T-helper 2 cell treated with Interferon-gamma antibody and Interleukin-4, amounts not matched to agents 5 μg/mL and 100 μg/mL, for 36 hours (primary cell): Measurements from ENCODE around the gene NR2E3.

Experiments used
- DNase-seq: peaks from one replicate; pipeline ENCODE4 v3.0.0; 2021; ENCODE audit warnings: low spot score
- H3K27ac Mint-ChIP-seq: one replicate; pipeline ENCODE4 v1.8.0; 2021; ENCODE audit warnings: mild to moderate bottlenecking, mixed read lengths
- H3K27me3 Mint-ChIP-seq: one replicate; pipeline ENCODE4 v1.8.0; 2021; ENCODE audit warnings: low read depth, mixed read lengths
- H3K36me3 Mint-ChIP-seq: one replicate; pipeline ENCODE4 v1.8.0; 2021; ENCODE audit warnings: low read depth, mixed read lengths
- H3K4me1 Mint-ChIP-seq: one replicate; pipeline ENCODE4 v1.8.0; 2021; ENCODE audit warnings: low read depth, mixed read lengths
- H3K4me3 Mint-ChIP-seq: one replicate; pipeline ENCODE4 v1.8.0; 2022; ENCODE audit warnings: mild to moderate bottlenecking, moderate library complexity, mixed read lengths
- H3K9me3 Mint-ChIP-seq: one replicate; pipeline ENCODE4 v1.8.0; 2021; ENCODE audit warnings: mixed read lengths

Gene NR2E3

DNA sequence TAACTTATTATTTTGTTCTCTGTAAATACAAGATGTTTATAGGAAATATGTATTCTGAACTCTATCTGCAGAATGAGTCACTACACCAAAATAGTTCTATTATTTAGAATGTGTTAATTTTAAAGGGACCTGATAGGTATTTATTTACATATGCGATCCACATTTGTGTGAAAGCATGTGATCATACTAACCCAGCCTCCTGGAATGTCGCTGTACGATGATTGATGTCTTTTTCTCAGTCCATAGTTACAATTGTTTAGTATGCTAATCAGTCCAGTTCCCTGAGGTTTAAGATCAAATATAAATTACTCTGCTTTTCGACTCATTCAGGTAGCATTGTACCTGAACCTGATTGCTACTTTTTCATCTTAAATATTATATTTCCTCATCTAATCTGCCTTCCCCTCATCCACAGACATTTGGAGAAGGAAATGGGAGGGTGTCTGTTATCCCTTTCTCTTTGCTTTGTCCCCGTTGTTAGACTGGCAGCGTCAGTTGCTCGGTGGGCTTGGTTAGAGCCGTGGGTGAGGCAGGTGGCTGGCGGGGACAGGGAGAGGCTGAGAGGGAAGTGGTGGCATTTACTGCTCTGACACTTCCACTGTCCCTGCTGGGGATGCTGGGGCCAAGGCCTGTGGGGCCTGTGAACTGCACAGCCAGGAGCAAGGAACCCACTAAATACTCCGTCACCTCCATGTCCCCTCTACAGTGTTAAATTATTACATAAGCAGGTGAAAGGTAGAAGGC is 27.8 kb upstream of the NR2E3 start:
- Mint-ChIP-seq H3K4me3 (no peak overlapping the region), H3K9me3 (no peaks in the 10 kb centered on the region), H3K27me3 (peaks cover 14% of the 10 kb centered on the region), H3K36me3 (no peaks in the 10 kb centered on the region), H3K27ac (no peak overlapping the region), H3K4me1 (peaks cover 17% of the 10 kb centered on the region)
- DNase-seq = no peak

DNA sequence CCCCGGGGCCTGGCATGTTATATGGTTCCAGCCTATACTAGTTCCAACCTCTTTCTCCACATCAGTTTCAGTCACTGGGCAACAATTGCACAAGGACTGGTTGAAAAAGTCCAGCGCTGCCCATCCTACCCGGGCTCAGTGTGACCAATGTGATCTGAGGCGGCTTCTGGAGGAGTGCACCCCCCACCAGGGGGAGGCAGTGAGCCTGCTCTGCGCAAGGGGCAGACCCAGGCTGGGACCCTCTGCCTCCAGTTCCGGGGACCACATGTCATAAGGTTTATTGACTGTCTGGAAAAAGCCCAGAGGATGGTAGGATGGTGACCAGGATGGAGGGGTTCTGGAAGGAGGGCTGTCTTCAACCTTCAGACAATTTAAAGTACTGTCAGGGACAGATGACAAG is 25.6 kb upstream of the NR2E3 start:
- DNase-seq = no peak

DNA sequence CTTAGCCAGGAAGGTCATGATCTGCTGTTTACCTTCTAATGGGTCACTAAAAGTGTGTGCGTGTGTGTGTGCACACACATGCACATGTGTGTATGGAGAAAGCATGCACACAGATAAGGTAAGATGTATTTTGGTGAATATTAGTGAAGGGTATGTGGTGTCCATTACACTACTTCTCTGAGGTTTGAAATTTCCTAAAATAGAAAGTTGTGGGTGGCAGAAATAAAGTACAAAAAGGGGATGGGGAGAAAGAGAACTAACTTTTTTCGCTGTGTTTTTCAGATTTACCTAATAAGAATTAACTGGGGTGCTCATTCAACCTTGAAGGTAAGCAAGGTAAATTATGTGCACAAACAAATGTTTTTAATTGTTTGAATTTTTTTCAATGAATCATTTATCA is 24.4 kb upstream of the NR2E3 start:
- no peak overlapping the region for H3K27ac Mint-ChIP-seq
- no peaks in the 10 kb centered on the region for H3K36me3 Mint-ChIP-seq
- H3K4me1 Mint-ChIP-seq = peaks cover 6% of the 10 kb centered on the region
- no peaks in the 10 kb centered on the region for H3K9me3 Mint-ChIP-seq
- peaks cover 14% of the 10 kb centered on the region for H3K27me3 Mint-ChIP-seq
- no peak overlapping the region for H3K4me3 Mint-ChIP-seq
- no peak for DNase-seq

More for the DNA sequence above, 25.6 kb upstream of the NR2E3 start:
- H3K36me3 Mint-ChIP-seq = no peaks in the 10 kb centered on the region
- no peak overlapping the region for H3K4me3 Mint-ChIP-seq
- no peaks in the 10 kb centered on the region for H3K9me3 Mint-ChIP-seq
- H3K27ac Mint-ChIP-seq = no peak overlapping the region
- peaks cover 14% of the 10 kb centered on the region for H3K27me3 Mint-ChIP-seq
- H3K4me1 Mint-ChIP-seq = peaks cover 17% of the 10 kb centered on the region

DNA sequence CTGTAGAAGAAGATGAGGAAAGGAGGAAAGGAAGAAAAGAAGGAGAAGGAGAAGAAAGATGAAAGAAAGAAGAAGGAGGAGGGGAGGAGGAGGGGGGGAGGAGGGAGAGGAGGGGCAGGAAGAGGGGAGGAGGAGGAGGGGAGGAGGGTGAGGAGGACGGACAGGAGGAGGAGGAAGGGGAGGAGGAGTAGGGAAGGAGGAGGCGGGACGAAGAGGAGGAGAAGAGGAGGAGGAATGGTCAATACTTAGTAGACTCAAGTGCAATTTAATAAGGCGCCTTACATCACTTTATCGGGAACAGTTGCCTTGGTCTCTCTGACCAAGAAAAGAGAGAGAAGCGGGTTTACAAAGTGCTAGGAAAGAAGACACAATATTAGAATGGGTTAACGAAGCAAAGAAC is 23.7 kb upstream of the NR2E3 start:
- H3K27me3 Mint-ChIP-seq = peaks cover 14% of the 10 kb centered on the region
- no peaks in the 10 kb centered on the region for H3K9me3 Mint-ChIP-seq
- no peak for DNase-seq
- peaks cover under 1% of the 10 kb centered on the region for H3K4me1 Mint-ChIP-seq
- no peak overlapping the region for H3K4me3 Mint-ChIP-seq
- H3K27ac Mint-ChIP-seq = no peak overlapping the region
- no peaks in the 10 kb centered on the region for H3K36me3 Mint-ChIP-seq

DNA sequence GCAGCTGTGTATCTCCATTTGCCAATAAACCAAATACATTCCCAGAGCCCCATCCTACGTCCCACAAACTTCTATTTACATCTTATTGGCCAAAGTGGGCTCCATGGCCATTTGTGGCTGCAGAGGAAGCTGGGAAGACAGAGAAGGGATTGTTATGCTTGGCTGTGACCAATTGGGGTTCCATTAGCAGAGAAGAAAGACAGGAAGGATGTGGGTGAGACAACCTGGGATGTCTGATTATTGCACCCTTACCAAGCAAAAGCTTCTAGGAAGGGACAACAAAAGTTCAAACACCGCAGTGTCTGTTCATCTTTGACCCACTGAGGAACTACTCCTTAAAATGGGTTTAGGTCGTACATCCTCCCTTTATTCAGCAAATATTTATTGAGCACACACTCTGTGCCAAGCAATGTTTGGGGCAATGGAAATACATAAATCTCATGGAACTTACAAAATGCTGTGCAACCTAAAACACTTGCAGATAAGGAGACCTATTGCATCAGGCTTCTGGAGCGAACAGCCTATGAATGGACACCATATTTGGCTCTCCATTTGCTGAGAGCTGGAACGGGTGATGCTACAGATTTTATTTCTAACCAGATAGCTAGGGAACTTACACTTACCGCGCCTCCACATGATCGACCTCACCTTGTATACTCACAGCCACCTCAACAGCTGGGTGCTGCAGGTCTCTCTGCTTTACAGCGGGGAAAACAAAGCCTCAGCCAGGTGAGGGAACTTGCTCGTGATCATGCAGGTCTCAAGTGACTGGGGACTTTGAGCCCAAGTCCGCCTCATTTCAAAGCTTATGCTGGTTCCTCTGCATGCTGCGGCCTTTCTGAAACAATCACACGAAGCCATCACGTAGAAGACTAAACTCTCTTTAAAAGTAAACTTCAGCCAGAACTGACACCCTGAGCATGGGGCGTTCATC is 21.4 kb upstream of the NR2E3 start:
- Mint-ChIP-seq H3K4me3 (no peak overlapping the region), H3K36me3 (no peaks in the 10 kb centered on the region), H3K4me1 (no peaks in the 10 kb centered on the region), H3K27me3 (peaks cover 16% of the 10 kb centered on the region), H3K9me3 (no peaks in the 10 kb centered on the region), H3K27ac (no peak overlapping the region)
- no peak for DNase-seq

DNA sequence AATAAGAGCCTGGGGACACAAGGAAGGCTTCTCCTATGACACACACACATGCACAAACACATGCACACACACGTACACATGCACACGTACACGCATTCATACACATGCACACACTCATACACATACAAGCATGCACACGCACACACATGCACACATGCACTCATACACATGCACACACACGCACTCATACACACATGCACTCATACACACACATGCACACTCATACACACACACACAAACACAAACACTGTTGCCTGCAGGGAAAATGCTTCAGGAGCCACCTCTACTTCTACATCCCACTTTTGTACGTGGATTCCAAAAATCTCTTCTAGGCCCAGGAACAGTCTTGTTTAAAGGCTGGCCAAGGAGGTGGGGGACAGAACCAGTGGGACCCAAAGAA is 20.7 kb upstream of the NR2E3 start:
- Mint-ChIP-seq H3K9me3 (no peaks in the 10 kb centered on the region), H3K36me3 (no peaks in the 10 kb centered on the region), H3K27me3 (peaks cover 16% of the 10 kb centered on the region), H3K4me1 (no peaks in the 10 kb centered on the region), H3K4me3 (no peak overlapping the region), H3K27ac (no peak overlapping the region)
- no peak for DNase-seq

DNA sequence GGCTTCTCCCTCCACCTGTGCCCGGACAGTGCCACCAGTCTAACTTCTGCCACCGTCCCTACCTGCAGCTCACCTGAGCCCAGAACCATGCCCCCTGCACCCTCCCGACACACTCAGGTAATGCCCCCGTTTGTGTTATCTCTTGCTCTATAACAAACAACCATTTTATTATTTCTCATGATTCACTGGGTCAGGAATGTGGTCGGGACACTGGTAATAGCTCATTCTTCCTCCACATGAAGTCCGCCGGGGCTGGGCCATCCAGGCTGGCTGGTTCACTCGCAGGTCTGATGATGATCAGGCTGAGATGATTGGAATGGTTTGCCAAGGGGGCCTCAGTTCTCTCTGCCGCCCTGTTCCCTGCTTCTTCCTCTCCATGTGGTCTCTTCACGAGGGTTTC is 20.3 kb upstream of the NR2E3 start:
- DNase-seq = no peak
- Mint-ChIP-seq H3K27me3 (peaks cover 12% of the 10 kb centered on the region), H3K4me3 (no peak overlapping the region)

DNA sequence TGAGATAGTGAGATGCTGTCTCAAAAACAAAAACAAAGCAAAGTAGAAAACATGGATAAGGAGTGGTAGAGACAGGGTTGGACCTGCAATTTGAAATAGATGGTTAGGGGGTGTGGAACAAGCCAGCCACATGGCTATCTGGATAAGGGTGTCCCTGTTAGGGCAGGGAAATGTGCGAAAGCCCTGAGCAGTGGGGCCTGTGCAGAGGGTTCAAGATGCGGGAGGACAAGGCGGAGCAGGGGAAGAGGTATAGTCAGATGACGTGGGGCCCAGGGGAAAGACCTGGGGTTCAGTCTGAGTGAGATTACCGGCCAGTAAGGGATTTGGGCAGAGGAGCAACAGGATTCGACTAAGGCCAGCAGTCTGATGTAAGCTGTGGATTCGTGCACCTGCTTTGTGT is 18.4 kb upstream of the NR2E3 start:
- H3K9me3 Mint-ChIP-seq = no peaks in the 10 kb centered on the region
- no peaks in the 10 kb centered on the region for H3K4me1 Mint-ChIP-seq
- no peak overlapping the region for H3K27ac Mint-ChIP-seq
- DNase-seq = no peak
- peaks cover 2% of the 10 kb centered on the region for H3K27me3 Mint-ChIP-seq
- no peak overlapping the region for H3K4me3 Mint-ChIP-seq
- no peaks in the 10 kb centered on the region for H3K36me3 Mint-ChIP-seq

More for the DNA sequence above, 20.3 kb upstream of the NR2E3 start:
- Mint-ChIP-seq H3K36me3 (no peaks in the 10 kb centered on the region), H3K4me1 (no peaks in the 10 kb centered on the region), H3K27ac (no peak overlapping the region), H3K9me3 (no peaks in the 10 kb centered on the region)

DNA sequence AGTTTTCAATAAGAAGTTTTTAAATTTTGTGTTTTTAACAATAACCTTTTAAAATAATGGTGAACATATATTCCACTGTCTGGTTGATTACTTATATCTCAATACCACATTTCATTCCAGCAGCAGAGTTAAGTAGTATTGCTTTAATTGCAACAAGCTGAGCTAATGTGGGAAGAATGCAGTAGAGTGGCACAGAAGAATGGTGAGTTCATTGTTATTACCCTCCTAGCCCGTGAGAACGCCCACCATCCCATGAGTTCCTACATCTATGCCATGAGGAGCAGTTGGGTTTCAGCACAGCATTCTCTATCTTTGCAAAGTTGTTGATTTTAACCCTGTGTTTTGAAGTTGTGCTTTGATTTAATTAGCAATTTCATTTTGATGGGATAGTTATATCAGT is 17.8 kb upstream of the NR2E3 start:
- Mint-ChIP-seq H3K4me3 (no peak overlapping the region), H3K4me1 (no peaks in the 10 kb centered on the region), H3K27ac (no peak overlapping the region), H3K36me3 (no peaks in the 10 kb centered on the region), H3K27me3 (peaks cover 2% of the 10 kb centered on the region), H3K9me3 (no peaks in the 10 kb centered on the region)
- no peak for DNase-seq

DNA sequence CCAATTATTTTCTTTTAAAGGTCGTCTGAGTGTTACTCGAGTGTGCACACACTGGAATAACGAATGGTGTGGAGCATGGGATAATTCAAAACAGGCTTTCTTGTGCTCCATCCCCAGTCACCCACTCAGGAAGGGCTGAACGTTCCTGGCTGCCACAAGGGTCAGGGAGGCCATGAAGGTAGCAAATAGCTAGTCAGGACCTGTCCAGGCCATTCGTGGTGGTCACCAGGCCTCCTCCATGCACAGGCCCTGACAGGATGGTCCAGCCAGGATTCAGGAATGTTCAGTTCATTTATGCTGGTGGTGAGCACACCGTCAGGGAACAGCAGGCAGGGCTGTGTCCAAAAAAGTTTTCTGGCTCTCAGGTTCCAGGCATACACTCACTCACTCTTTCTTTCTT is 11.7 kb upstream of the NR2E3 start:
- no peak for DNase-seq
- no peaks in the 10 kb centered on the region for H3K36me3 Mint-ChIP-seq
- no peak overlapping the region for H3K4me3 Mint-ChIP-seq
- no peaks in the 10 kb centered on the region for H3K9me3 Mint-ChIP-seq
- no peak overlapping the region for H3K27ac Mint-ChIP-seq
- H3K4me1 Mint-ChIP-seq = no peaks in the 10 kb centered on the region
- no peaks in the 10 kb centered on the region for H3K27me3 Mint-ChIP-seq

DNA sequence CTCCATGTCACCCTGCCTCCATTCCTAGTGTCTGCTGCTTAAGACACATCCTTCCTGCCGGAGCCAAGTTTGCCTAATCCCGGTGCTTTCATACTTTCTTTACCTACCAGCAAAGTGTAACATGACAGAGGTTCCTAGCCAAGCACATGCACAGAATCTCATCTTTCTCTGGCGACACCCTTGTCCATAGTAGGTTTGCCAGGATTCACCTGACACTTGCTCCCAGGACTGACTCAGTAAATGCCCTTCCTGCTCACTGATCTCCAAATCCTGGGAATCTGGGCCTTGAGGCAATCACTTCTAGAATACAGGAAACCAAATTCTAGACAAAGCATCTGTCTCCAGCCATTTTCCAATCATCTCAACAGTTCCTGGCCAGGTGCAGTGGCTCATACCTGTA is 10.2 kb upstream of the NR2E3 start:
- DNase-seq = no peak

DNA sequence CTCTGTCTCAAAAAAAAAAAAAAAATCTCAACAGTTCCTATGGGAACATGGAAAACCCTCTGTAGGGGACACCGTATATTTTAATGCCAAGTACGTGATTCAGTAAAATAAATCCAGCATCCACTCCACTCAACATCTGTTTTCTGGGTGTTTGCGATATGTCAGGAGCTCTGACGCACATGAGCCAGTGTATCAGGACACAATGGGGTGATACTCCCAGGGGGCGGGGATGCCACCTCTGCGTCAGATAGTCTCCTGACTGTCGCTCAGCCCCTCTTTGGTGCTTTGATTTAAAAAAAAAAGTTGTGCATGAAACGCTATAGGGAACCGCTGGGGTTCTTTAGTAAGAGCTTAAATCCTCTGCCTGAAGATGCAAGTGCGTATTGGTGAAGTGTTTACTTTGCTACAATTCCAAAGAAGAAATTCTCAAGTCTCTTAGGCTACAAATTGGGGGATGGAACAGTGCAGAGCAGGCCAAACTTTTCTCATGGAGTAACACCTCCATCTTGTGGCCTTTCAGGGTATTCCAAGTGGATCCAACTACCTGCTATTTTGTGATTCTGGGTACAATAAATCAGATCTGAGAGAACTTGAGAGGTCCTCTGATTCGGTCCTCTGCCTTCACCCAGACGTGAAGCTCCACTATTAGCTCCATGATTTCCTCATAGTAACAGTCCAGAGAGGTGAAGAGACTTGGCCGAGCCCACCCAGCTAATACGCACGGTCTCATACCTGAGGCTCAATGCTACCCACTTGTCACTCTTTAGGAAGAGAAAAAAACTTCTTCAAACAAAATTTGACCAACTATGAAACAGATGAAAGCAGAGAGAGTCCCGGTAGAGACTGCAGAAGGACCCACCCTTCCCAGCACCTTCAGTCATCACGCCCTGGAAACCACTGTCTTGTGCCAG is 9.3 kb upstream of the NR2E3 start:
- Mint-ChIP-seq H3K27ac (no peak overlapping the region), H3K27me3 (no peaks in the 10 kb centered on the region), H3K36me3 (no peaks in the 10 kb centered on the region), H3K4me1 (no peaks in the 10 kb centered on the region), H3K4me3 (no peak overlapping the region), H3K9me3 (no peaks in the 10 kb centered on the region)
- DNase-seq = no peak

More for the DNA sequence above, 10.2 kb upstream of the NR2E3 start:
- H3K27ac Mint-ChIP-seq = no peak overlapping the region
- no peak overlapping the region for H3K4me3 Mint-ChIP-seq
- no peaks in the 10 kb centered on the region for H3K27me3 Mint-ChIP-seq
- no peaks in the 10 kb centered on the region for H3K9me3 Mint-ChIP-seq
- H3K36me3 Mint-ChIP-seq = no peaks in the 10 kb centered on the region
- no peaks in the 10 kb centered on the region for H3K4me1 Mint-ChIP-seq

DNA sequence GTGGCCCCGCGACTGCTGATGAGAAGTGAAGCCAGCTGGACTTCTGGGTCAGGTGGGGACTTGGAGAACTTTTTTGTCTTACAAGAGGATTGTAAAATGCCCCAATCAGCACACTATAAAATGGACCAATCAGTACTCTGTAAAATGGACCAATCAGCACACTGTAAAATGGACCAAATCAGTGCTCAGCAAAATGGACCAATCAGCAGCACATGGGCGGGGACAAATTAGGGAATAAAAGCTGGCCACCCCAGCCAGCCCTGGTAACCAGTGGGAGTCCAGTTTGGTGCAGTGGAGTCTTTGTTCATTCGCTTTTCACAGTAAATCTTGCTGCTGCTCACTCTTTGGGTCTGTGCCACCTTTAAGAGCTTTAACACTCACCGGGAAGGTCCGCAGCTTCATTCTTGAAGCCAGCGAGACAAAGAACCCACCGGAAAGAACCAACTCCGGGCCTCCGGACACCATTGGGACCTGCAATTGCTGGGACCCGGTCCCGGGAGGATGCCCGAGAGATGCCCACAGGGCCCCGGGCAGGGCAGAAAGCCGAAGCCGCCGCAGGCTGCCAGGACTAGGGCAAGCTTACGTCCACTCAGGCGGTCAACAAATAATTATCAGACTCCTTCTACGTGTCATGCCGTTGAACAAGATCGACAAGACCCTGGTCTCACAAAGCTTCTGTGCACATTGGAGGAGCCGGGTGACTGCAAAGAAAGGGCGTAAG is 8.3 kb upstream of the NR2E3 start:
- no peaks in the 10 kb centered on the region for H3K36me3 Mint-ChIP-seq
- no peaks in the 10 kb centered on the region for H3K4me1 Mint-ChIP-seq

More for the DNA sequence above, 8.3 kb upstream of the NR2E3 start:
- DNase-seq = no peak
- Mint-ChIP-seq H3K4me3 (no peak overlapping the region), H3K27me3 (no peaks in the 10 kb centered on the region), H3K27ac (no peak overlapping the region), H3K9me3 (no peaks in the 10 kb centered on the region)
